HG03135 (cell line): Measurements from ENCODE around the gene TARBP2.
A peak's percentile ranks its signal among the peaks of the same experiment; 100 is the strongest.

Experiments used
- ATAC-seq: cut with Tn5 transposase; IDR thresholded peaks from one replicate; pipeline ENCODE4 v1.9.1; 2021; ENCODE audit warnings: mild to moderate bottlenecking, moderate library complexity; ENCODE audit not compliant: unreplicated experiment

TARBP2 gene

GRCh38 chr12:53493610-53494391 is 7.3 kb upstream of the TARBP2 start:
- no peak for ATAC-seq

- no peak for ATAC-seq
These were observed 5.0 kb upstream of the TARBP2 start for GRCh38 chr12:53495903-53496751.

GRCh38 chr12:53496752-53497032 is 4.4 kb upstream of the TARBP2 start:
- no peak for ATAC-seq

GRCh38 chr12:53497461-53497860 is 3.6 kb upstream of the TARBP2 start:
- no peak for ATAC-seq

- ATAC-seq = no peak
These were observed 2.9 kb upstream of the TARBP2 start for GRCh38 chr12:53498235-53498630.

DNA sequence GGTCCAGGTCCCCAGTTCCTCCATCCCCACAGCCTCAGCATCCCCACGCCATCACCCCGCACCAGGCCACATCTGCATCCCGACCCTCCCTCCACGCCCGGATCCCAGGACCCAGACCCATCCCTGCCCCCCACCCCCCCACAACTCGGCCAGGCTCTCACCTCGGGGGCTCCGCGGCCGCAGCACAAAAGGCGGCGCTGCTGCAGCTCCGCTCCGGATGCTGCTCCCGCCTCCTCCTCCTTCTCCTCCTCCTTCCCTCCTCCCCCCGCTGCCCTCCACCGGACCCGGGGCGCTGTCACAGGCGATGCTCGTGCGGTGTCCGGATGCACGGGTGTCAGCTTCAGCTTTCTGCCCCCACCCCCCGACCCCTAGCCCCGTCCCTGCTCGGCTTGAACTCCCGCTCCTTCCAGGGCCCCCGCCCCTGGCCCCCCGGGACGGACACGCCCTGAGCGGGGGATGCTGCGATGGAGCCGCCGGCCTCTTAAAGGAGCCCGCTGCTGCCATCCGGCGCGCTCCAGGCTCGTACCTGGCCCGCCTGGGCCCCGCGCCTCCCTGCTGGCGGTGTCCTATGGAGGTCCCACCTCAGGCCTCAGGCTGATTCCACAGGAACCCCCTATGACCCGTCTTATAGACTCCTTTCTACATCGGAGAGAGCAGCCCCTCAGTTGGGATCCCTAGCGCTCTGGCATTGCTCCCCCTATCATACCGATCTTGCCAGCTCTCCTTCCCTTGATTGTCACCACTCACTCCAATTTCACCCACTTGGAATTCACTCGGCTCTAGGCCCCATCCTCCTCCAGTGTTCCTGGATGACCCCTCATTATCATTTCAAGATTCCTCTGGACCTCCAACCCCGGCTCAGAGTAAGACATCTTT is 1.6 kb upstream of the TARBP2 start, which contains the start of gene MAP3K12:
Gene MAP3K12 (minus strand): TSS at position 193 of the 876 bp plus-strand sequence. CDS start 12,067 bp downstream, outside the sequence.
- no peak for ATAC-seq

DNA sequence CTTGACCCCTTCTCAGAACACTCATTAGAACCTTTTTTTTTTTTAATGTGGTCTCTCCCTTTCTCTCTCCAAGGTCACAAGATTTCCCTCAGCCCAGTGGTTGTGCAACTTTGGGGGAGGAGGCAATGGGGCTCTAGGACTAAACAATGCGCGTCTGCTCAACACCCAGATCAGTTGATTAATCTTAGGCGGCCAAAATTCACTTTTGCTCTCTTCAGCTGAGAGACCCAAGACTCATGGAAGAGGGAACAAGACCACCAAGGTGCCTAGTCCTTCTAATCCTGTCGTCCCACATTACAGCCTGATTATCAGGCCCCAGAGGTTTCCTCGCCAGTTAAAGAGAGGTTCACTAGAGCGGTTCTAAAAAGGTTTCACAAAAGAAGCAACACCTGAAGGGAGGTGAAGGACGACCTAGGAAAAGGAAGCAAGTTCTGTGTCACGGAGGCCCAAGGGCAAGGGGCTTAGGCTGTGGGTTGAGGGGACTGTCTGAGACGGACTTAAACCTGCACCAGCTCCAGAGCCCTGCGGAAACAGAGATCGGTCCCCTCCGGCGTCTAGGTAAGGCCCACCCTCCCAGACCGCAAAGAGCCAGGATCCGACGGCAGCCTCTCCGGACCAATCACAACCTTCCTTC is 824 bp upstream of the TARBP2 start:
- no peak for ATAC-seq

DNA sequence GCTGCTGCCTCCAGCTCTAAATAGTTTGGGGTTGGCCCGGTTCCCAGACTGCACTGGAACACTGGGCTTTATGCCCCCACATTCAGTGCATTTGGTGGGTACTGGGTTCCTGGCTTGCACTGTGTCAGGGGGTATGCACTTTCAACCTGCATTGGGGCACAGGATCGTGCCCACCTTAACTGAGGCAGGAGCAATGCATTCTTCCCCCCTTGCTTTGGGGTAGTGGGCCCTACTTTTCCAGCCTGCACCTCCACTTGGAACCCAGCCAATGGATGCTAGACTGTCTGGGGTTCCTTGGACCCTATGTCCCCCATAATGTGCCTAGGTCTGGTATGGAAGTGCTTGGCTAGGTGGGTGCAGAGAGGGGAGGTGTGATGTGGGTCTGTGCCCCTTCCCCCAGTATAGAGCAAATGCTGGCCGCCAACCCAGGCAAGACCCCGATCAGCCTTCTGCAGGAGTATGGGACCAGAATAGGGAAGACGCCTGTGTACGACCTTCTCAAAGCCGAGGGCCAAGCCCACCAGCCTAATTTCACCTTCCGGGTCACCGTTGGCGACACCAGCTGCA is 615 bp downstream of the TARBP2 start:
- no peak for ATAC-seq

DNA sequence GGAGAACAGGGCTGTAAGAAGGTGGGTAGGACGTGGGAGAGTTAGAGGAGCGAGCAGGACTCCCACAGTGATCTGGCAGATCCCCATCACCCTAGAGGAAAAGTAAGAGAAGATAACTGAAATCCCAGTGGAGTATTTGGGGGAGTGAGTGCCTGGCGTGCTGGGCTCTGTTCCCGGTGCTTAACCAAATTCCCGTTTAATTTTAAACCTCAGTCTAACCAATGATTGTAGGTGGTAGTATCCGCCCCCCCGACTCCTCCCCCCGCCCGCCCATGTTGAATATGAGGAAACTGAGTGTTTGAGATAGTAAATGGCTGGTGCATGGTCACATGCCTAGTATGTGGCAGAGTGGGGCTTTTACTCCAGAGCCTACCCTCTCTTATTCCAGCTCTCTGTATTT is 1.2 kb downstream of the TARBP2 start:
- ATAC-seq = no peak

DNA sequence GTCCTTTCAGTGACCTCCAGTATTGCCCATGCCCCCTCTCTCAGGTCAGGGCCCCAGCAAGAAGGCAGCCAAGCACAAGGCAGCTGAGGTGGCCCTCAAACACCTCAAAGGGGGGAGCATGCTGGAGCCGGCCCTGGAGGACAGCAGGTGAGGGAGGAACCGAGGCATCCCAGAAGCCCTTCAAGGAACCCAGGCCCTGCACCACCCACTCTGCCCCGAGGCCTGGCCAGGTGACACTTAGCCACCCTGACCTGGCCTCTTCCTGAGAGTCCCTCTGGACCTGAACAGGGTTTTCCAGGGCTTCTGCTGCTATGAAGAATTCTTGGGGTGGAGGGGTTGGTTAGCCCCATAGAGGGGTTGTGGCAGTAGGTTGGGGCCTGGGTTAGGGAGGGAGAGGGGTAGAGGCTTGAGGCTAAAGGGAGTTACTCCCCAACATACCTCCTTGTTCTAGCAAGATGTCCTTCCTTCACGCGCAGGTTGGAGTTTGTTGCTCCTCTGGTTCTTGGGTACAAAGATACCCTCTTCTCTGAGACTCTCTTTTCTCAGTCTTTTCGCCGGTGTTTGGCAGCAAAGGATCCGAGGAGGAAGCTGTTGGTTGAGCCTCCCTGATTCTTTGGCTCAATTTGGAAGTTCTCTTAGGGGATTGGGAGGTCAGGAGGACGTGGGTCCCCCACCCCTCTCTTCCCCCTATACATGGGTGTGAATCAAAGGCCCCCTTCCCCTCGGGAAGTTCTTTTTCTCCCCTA is 2.1 kb downstream of the TARBP2 start:
- ATAC-seq = no peak

GRCh38 chr12:53504004-53504920 is 3.2 kb downstream of the TARBP2 start:
- ATAC-seq = no peak

DNA sequence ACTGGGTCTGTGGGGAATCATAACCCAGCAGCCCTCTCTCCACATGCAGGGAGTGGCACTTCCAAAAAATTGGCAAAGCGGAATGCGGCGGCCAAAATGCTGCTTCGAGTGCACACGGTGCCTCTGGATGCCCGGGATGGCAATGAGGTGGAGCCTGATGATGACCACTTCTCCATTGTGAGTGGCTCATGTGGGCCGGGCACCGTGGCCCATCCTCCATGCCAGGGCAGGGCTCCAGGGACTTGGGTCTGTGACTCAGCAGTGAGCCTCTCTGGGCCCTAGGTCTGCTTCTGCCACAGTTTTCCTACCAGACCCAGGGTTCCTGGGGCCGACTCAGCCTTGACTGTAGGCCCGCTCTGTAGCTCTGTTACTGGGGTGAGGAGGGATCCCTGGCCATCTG is 4.0 kb downstream of the TARBP2 start:
- no peak for ATAC-seq

- ATAC-seq = no peak
These were observed 4.7 kb downstream of the TARBP2 start for GRCh38 chr12:53505555-53506449.

DNA sequence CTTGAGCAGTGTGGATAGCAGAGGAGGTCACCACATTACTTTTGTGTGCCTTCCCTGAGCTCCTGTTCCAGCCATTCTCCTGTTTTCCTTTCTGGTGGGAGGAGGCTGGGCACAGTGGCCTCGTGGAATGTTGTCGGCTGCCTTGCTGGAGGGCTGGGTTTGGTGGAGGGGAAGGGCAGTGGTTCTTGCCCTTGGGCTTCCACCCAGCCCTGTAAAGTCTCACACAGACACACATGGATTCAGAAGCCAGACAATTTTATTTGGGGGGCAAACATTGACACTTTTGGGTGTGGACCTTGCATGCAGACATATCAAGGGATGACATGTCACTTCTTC is 5.3 kb downstream of the TARBP2 start:
- no peak for ATAC-seq

GRCh38 chr12:53506881-53507602 is 6.0 kb downstream of the TARBP2 start, which contains the start of gene NPFF:
Gene NPFF (minus strand): TSS chr12:53507484. CDS start chr12:53507474, 10 bp downstream.
- ATAC-seq = no peak

GRCh38 chr12:53507603-53507885 is 6.5 kb downstream of the TARBP2 start:
- no peak for ATAC-seq

DNA sequence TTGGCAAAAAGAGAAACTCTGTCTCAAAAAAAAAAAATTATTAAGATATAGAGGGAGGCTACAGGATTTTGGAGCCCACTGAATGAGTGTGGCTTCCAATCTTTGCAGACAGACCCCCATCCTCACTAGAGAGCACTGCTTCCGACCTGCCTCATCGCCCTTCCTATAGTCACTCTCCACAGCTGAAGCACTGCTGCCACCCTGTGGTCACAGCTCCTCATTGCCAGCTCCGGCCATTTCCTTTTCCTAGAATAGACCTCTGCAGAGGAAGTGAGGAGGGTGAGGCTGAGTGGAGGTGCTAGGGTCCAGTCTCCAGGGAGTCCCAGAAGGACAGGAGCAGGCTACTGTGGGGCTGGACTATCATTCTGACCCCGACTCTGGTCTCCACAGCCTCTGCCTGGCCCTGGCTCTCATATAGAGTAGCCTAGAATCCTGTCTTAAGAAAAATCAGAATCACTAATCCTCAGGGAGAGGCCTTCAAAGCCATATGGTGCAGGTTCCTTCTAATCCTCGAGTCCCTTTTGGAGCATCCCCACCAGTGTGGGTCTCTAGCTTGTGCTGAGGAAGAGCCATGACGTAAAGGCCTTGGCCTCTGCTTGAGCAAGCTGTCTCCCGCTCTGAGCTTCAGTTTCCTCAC is 7.6 kb downstream of the TARBP2 start:
- peak; percentile 84 for ATAC-seq
